OCI-LY1 (cell line): ENCODE measurements around the gene MAPT.

ENCODE experiments used
- H2AFZ ChIP-seq: fragments of 200-600 bp; sonication (generic), shearing (Covaris generic); 2 replicates; pipeline ENCODE4 v1.6.0; 2014; ENCODE audit warnings: antibody characterized with exemption, mild to moderate bottlenecking, low read length
- H3F3A ChIP-seq: fragments of 200-600 bp; sonication (generic), shearing (Covaris generic); 2 replicates; pipeline ENCODE4 v1.6.0; 2014; ENCODE audit warnings: mild to moderate bottlenecking, antibody characterized with exemption, low read length, moderate library complexity; ENCODE audit not compliant: insufficient read depth
- H3K27ac ChIP-seq: fragments of 200-600 bp; sonication (generic); 2 replicates; pipeline ENCODE4 v1.5.1; 2014; ENCODE audit warnings: low read length, mixed run types, mild to moderate bottlenecking, low read depth; ENCODE audit not compliant: poor library complexity, severe bottlenecking
- H3K27me3 ChIP-seq: fragments of 200-600 bp; sonication (generic); 2 replicates; pipeline ENCODE4 v1.6.0; 2014; ENCODE audit warnings: antibody characterized with exemption, mild to moderate bottlenecking, low read length, moderate library complexity; ENCODE audit not compliant: insufficient read depth
- H3K36me3 ChIP-seq: fragments of 200-600 bp; sonication (generic); 2 replicates; pipeline ENCODE4 v1.6.1; 2014; ENCODE audit warnings: mild to moderate bottlenecking, antibody characterized with exemption, low read length, moderate library complexity, mixed read lengths; ENCODE audit not compliant: insufficient read depth
- H3K4me1 ChIP-seq: fragments of 200-600 bp; sonication (generic); 2 replicates; pipeline ENCODE4 v1.5.1; 2014; ENCODE audit warnings: mild to moderate bottlenecking, low read length, moderate library complexity; ENCODE audit not compliant: insufficient read depth, severe bottlenecking
- H3K4me2 ChIP-seq: fragments of 200-600 bp; sonication (generic), shearing (Covaris generic); 2 replicates; pipeline ENCODE4 v1.6.1; 2014; ENCODE audit warnings: low read length
- H3K4me3 ChIP-seq: fragments of 200-600 bp; sonication (generic); 2 replicates; pipeline ENCODE4 v1.5.1; 2014; ENCODE audit warnings: low read length, low read depth, mild to moderate bottlenecking, mixed read lengths; ENCODE audit not compliant: poor library complexity, severe bottlenecking
- H3K79me2 ChIP-seq: fragments of 200-600 bp; shearing (Covaris generic); 2 replicates; pipeline ENCODE4 v1.6.1; 2016; ENCODE audit warnings: mixed run types, low read length, mixed read lengths; ENCODE audit not compliant: insufficient read depth
- H3K9ac ChIP-seq: fragments of 200-600 bp; sonication (generic), shearing (Covaris generic); 2 replicates; pipeline ENCODE4 v1.6.1; 2014; ENCODE audit warnings: mild to moderate bottlenecking, low read length, mixed read lengths
- H3K9me2 ChIP-seq: fragments of 200-600 bp; sonication (generic), shearing (Covaris generic); 2 replicates; pipeline ENCODE4 v1.6.1; 2014; ENCODE audit warnings: low read depth, mild to moderate bottlenecking, low read length, mixed read lengths
- H3K9me3 ChIP-seq: fragments of 200-600 bp; shearing (Covaris generic); 2 replicates; pipeline ENCODE4 v1.6.1; 2014; ENCODE audit warnings: low read length, mixed read lengths
- H4K20me1 ChIP-seq: fragments of 200-600 bp; sonication (generic), shearing (Covaris generic); 2 replicates; pipeline ENCODE4 v1.6.0; 2016; ENCODE audit warnings: mild to moderate bottlenecking, low read length; ENCODE audit not compliant: insufficient read depth
- CTCF ChIP-seq: fragments of 200-600 bp; sonication (generic), shearing (Covaris generic); IDR thresholded peaks from 2 replicates; pipeline ENCODE4 v1.5.1; 2017; ENCODE audit warnings: mild to moderate bottlenecking, antibody characterized with exemption, low read length, moderate library complexity, mixed read lengths
- EZH2 ChIP-seq: fragments of 200-600 bp; sonication (generic), shearing (Covaris generic); IDR thresholded peaks from 2 replicates; pipeline ENCODE4 v1.8.0; 2017; ENCODE audit warnings: borderline replicate concordance, mixed run types, mild to moderate bottlenecking, antibody characterized with exemption, low read length, moderate library complexity, mixed read lengths

Gene MAPT

GRCh38 chr17:45847747-45848146 lies 46.6 kb upstream of the MAPT start:
- Histone ChIP-seq H3K9me2 (no peaks in the 10 kb centered on the region), H3K36me3 (no peaks in the 10 kb centered on the region), H3F3A (no peaks in the 10 kb centered on the region), H3K4me1 (no peaks in the 10 kb centered on the region), H3K79me2 (no peaks in the 10 kb centered on the region), H3K9me3 (no peaks in the 10 kb centered on the region), H3K9ac (no peak overlapping the region), H3K4me3 (no peak overlapping the region), H3K27me3 (no peaks in the 10 kb centered on the region), H3K4me2 (no peak overlapping the region), H4K20me1 (no peaks in the 10 kb centered on the region), H3K27ac (no peak overlapping the region), H2AFZ (no peak overlapping the region)
- TF ChIP-seq CTCF (no peak), EZH2 (no peak)

- no peaks in the 10 kb centered on the region for H3K36me3 ChIP-seq
- no peaks in the 10 kb centered on the region for H3K9me3 ChIP-seq
- H4K20me1 ChIP-seq: no peaks in the 10 kb centered on the region
- no peaks in the 10 kb centered on the region for H3K9me2 ChIP-seq
- H3K27ac ChIP-seq: no peak overlapping the region
- H2AFZ ChIP-seq: no peak overlapping the region
- TF ChIP-seq CTCF: no peak
- no peak for TF ChIP-seq EZH2
- no peak overlapping the region for H3K4me2 ChIP-seq
- H3K9ac ChIP-seq: no peak overlapping the region
- no peaks in the 10 kb centered on the region for H3K27me3 ChIP-seq
- H3K4me1 ChIP-seq: no peaks in the 10 kb centered on the region
- H3K4me3 ChIP-seq: no peak overlapping the region
- no peaks in the 10 kb centered on the region for H3F3A ChIP-seq
- no peaks in the 10 kb centered on the region for H3K79me2 ChIP-seq
Measured at GRCh38 chr17:45848405-45848804, 45.9 kb upstream of the MAPT start.

- TF ChIP-seq EZH2: no peak
- no peak for TF ChIP-seq CTCF
- Histone ChIP-seq H3K4me2 (no peak overlapping the region), H3K9me2 (no peaks in the 10 kb centered on the region), H3K79me2 (no peaks in the 10 kb centered on the region), H3K9me3 (no peaks in the 10 kb centered on the region), H3K27me3 (no peaks in the 10 kb centered on the region), H4K20me1 (no peaks in the 10 kb centered on the region), H3K36me3 (no peaks in the 10 kb centered on the region), H3F3A (no peaks in the 10 kb centered on the region), H3K27ac (no peak overlapping the region), H3K4me3 (no peak overlapping the region), H3K9ac (no peak overlapping the region), H3K4me1 (no peaks in the 10 kb centered on the region), H2AFZ (no peak overlapping the region)
Measured at GRCh38 chr17:45848868-45849535, 45.4 kb upstream of the MAPT start.
